ENCODE results near the gene CTAG1B.
"Not testable (repeated sequence)": the region's sequence is repeated elsewhere in the genome, so short reads cannot be mapped to it uniquely, and the experiment has no call there.

CTAG1B gene

GRCh38 chrX:154582994-154583393, 36.1 kb downstream of the CTAG1B start:
- DNase-seq: not testable (repeated sequence)

GRCh38 chrX:154575076-154575475, 44.0 kb downstream of the CTAG1B start:
- not testable (repeated sequence) for DNase-seq

- DNase-seq: not testable (repeated sequence)
These were observed 46.0 kb downstream of the CTAG1B start for GRCh38 chrX:154573061-154573460.

GRCh38 chrX:154570361-154570760, 48.7 kb downstream of the CTAG1B start:
- not testable (repeated sequence) for DNase-seq
